ENCODE data around the gene ZNF574. TPM values are rescaled to one million over a fixed set of nuclear protein-coding genes. Genes with fewer than 3 reads are reported as not detected.

The ZNF574 gene
- total and polyA plus RNA-seq, 11 donors, result 5.1 to 17.7 (median 8.7) TPM

DNA sequence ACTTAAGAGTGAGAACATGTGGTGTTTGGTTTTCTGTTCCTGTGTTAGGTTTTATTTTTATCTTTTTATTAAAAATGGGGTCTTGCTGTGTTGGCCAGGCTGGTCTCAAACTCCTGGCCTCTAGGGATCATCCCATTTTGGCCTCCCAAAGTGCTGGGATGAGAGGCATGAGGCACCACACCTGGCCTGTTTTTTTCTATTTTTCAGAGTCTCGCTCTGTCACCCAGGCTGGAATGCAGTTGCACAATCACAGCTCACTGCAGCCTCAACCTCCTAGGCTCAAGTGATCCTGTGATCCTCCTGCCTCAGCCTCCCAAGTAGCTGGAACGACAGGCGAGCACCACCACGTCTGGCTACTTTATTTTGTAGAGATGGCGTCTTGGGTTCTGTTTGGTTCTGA is 7.6 kb downstream of the ZNF574 start:
- 96 to 99% (median 97%) methylated on average over 5 of the region's 5 CpGs for WGBS, 4 donors
- peaks cover 2 to 54% (median 36%) of the 10 kb centered on the region in 9 donors for H3K36me3 ChIP-seq
- intact Hi-C loops (cut with DNase I), result no loop called here

DNA sequence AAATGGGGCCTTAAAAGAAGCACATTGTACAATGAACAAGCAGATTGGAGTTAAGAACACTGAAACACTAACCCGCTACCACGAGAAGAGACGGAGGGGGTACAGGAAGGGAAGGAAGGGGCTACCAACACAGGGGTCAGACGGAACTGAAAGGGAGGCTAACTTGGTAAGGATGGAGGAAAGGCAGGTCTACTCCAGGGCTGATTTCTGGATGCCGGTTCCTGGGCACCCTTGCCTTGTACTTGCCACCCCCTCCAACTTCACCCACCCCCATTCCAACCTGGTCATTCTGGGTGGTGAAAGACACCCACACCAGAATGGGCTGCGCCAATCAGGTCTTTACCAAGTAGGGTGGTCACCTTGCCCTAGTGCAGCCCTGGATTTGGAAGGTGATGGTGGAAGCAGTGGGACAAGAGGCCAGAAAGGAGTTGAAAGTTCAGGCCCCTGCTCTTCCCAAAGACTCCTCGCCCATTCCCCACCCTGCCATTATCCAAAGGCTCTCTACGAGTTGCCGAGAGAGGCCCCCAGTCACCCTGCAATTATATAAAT is 10.3 kb downstream of the ZNF574 start:
- intact Hi-C loops (cut with DNase I), result no loop called here
- ATAC-seq (no peak), DNase-seq (no peak)
- Histone ChIP-seq H3K27ac (no peak overlapping the region), H3K9me3 (no peaks in the 10 kb centered on the region), H3K27me3 (no peaks in the 10 kb centered on the region), H3K4me3 (no peak overlapping the region), H3K36me3 (peaks cover 0 to 27% (median 9%) of the 10 kb centered on the region in 9 donors), H3K4me1 (peaks cover 0 to 23% (median 0%) of the 10 kb centered on the region in 12 donors)
- 85 to 88% (median 87%) methylated on average over 8 to 9 of the region's 9 CpGs for WGBS, 4 donors
- TF ChIP-seq, protein P1, sequence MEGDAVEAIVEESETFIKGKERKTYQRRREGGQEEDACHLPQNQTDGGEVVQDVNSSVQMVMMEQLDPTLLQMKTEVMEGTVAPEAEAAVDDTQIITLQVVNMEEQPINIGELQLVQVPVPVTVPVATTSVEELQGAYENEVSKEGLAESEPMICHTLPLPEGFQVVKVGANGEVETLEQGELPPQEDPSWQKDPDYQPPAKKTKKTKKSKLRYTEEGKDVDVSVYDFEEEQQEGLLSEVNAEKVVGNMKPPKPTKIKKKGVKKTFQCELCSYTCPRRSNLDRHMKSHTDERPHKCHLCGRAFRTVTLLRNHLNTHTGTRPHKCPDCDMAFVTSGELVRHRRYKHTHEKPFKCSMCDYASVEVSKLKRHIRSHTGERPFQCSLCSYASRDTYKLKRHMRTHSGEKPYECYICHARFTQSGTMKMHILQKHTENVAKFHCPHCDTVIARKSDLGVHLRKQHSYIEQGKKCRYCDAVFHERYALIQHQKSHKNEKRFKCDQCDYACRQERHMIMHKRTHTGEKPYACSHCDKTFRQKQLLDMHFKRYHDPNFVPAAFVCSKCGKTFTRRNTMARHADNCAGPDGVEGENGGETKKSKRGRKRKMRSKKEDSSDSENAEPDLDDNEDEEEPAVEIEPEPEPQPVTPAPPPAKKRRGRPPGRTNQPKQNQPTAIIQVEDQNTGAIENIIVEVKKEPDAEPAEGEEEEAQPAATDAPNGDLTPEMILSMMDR (IDR thresholded peaks at IDR 0.05), result no peak
- no peak for TF ChIP-seq POLR2A (IDR thresholded peaks at IDR 0.05)

More for the DNA sequence above, 7.6 kb downstream of the ZNF574 start:
- no peaks in the 10 kb centered on the region for H3K27me3 ChIP-seq
- no peaks in the 10 kb centered on the region for H3K9me3 ChIP-seq
- no peak for TF ChIP-seq POLR2A (IDR thresholded peaks at IDR 0.05)
- peaks cover 0 to 7% (median 0%) of the 10 kb centered on the region in 12 donors for H3K4me1 ChIP-seq
- ATAC-seq (no peak), DNase-seq (no peak)
- no peak overlapping the region for H3K4me3 ChIP-seq
- H3K27ac ChIP-seq, result no peak overlapping the region

DNA sequence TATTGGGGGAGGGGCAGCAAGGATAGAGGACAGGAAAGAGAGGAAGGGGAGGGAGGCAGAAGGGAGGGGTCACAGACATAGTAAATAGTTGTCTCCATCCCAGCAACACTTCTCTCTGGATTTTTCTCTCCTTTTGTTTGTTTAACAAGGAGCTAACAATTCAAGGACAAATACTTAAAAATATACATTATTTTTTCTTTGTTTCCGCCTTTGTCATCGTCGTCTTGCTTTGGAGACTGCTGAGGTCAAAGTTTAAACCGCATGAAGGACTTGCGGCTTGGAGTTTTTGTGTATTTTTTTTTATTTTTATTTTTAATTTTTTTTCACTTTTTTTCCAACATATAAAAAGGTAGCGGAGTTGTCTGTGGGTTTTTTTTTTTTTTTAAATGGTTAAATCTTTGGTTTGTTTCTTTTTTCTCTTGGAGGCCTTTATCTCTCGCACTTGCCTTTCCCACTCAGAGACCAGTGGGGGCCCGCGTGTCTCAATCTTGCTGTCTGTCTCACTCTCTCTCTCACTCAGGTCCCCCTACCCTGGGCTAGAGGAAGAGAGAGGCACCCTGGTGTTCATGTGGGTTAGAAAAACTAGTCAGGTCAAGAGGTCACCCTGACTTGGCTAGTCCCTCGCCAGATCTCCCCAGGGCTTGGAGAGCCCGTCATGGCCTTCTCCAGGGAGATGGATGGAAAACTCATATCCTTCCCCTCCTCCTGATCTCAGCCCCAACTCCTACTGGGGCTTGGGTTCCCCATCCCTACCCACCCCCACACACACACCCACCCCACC is 11.0 kb downstream of the ZNF574 start:
- no peaks in the 10 kb centered on the region for H3K27me3 ChIP-seq
- intact Hi-C loops (cut with DNase I), result no loop called here
- peaks cover 0 to 20% (median 2%) of the 10 kb centered on the region in 9 donors for H3K36me3 ChIP-seq
- WGBS, 4 donors, result 76 to 84% (median 79%) methylated on average over 11 of the region's 11 CpGs
- no peak overlapping the region for H3K4me3 ChIP-seq
- peaks cover 0 to 29% (median 0%) of the 10 kb centered on the region in 12 donors for H3K4me1 ChIP-seq
- no peaks in the 10 kb centered on the region for H3K9me3 ChIP-seq
- TF ChIP-seq, protein P1 (IDR thresholded peaks at IDR 0.05), result no peak
- no peak for TF ChIP-seq POLR2A (IDR thresholded peaks at IDR 0.05)
- ATAC-seq (no peak), DNase-seq (no peak)
- peak overlapping the region in 1 of 12 donors; percentile 2 for H3K27ac ChIP-seq

DNA sequence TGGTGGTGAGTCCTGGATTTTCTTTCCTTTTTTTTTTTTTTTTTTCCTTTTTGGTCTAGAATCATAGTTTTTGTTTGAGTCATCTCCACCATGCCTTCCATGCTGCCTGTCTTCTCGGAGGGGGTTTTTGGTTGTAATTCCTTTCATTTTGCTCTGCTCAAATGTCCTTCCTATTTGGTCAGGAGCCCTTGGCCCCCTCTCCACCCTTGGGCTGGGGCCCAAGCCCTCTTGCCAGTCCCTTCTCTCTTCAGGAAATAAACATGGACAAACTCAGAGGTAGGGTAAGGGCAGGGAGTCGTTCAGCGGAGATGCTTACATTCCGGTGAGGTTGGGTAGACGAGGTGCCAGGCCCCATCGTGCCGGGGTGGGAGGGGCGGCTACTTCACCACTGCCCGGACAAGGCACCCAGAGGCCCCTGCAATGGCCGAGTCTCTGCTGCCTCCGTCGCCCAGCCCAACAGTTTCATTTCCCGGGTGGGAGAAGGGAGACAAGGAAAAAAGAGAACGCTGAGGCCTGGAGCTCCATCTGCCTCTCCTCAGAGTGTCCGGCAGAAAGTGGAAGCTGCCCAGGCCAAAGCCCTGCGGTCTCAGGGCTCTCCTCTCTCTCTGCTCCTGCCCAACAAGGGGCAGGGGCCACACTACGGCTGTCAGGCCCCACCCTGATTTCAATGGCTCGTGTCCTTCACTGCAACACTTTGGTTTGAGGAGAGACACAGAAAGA is 12.7 kb downstream of the ZNF574 start:
- Histone ChIP-seq H3K4me3 (peak overlapping the region in 2 of 12 donors; percentile 12 to 20), H3K27me3 (no peaks in the 10 kb centered on the region), H3K4me1 (peaks cover 0 to 34% (median 0%) of the 10 kb centered on the region in 12 donors), H3K27ac (peak overlapping the region in 4 of 12 donors; percentile 9 to 78 (median 39)), H3K9me3 (no peaks in the 10 kb centered on the region), H3K36me3 (peaks cover 0 to 4% (median 0%) of the 10 kb centered on the region in 9 donors)
- TF ChIP-seq POLR2A (IDR thresholded peaks at IDR 0.05), result no peak
- TF ChIP-seq, protein P1 (IDR thresholded peaks at IDR 0.05), result no peak
- DNase-seq (no peak), ATAC-seq (peak in 1 of 4 donors; percentile 14)
- 61 to 74% (median 70%) methylated on average over 14 to 18 of the region's 18 CpGs for WGBS, 4 donors
- intact Hi-C loops (cut with DNase I), result no loop called here
